Measurements from ENCODE around the gene POLR3E.
"Not testable (repeated sequence)": the region's sequence is repeated elsewhere in the genome, so short reads cannot be mapped to it uniquely, and the experiment has no call there.

Gene POLR3E

GRCh38 chr16:22368200-22368826 is 71.1 kb downstream of the POLR3E start:
- not testable (repeated sequence) for H3K27me3 ChIP-seq (ENCODE audit: insufficient read depth, low read length, poor library complexity); H3K56ac ChIP-seq (ENCODE audit: low read length); H3K27ac ChIP-seq (ENCODE audit: low read depth, low read length); H2BK5ac ChIP-seq (ENCODE audit: low read length); H3K4me1 ChIP-seq (ENCODE audit: control insufficient read depth, low read depth, low read length); H3K4ac ChIP-seq (ENCODE audit: low read depth, low read length); H2BK15ac ChIP-seq (replicated peaks; ENCODE audit: low read depth); H3K18ac ChIP-seq (ENCODE audit: low read length); H3K23ac ChIP-seq (ENCODE audit: low read length); H3K4me2 ChIP-seq (ENCODE audit: low read length); H4K8ac ChIP-seq (ENCODE audit: low read depth, low read length); H3K9ac ChIP-seq (ENCODE audit: low read length); H2BK120ac ChIP-seq (ENCODE audit: low read depth, low read length); H3K36me3 ChIP-seq (ENCODE audit: control insufficient read depth, insufficient read depth, low read length); H4K5ac ChIP-seq (ENCODE audit: low read length); H2AK5ac ChIP-seq (ENCODE audit: low read length); H3K4me3 ChIP-seq (ENCODE audit: low read length)
- no CpG with 5 or more reads among the region's 8 CpGs for WGBS (ENCODE audit: extremely low coverage, insufficient coverage, low lambda C conversion rate)
- peaks cover 18% of the 10 kb centered on the region for H3K79me1 ChIP-seq (ENCODE audit: low read length)
- peak; percentile 29 for DNase-seq
- H3K79me2 ChIP-seq (ENCODE audit: control insufficient read depth, insufficient read depth, low read length), result peaks cover 32% of the 10 kb centered on the region

GRCh38 chr16:22369221-22369811 is 72.1 kb downstream of the POLR3E start:
- Histone ChIP-seq H3K79me1 (ENCODE audit: low read length) (peaks cover 22% of the 10 kb centered on the region), H3K4ac (ENCODE audit: low read depth, low read length) (no peak overlapping the region), H3K9ac (ENCODE audit: low read length) (no peak overlapping the region), H3K27me3 (ENCODE audit: insufficient read depth, low read length, poor library complexity) (no peaks in the 10 kb centered on the region), H3K4me2 (ENCODE audit: low read length) (no peak overlapping the region), H2BK15ac (replicated peaks; ENCODE audit: low read depth) (no peak overlapping the region), H2AK5ac (ENCODE audit: low read length) (no peak overlapping the region), H4K8ac (ENCODE audit: low read depth, low read length) (no peak overlapping the region), H3K18ac (ENCODE audit: low read length) (no peak overlapping the region), H3K23ac (ENCODE audit: low read length) (no peak overlapping the region), H3K36me3 (ENCODE audit: control insufficient read depth, insufficient read depth, low read length) (peaks cover 2% of the 10 kb centered on the region), H2BK5ac (ENCODE audit: low read length) (no peak overlapping the region), H4K5ac (ENCODE audit: low read length) (no peak overlapping the region), H3K4me1 (ENCODE audit: control insufficient read depth, low read depth, low read length) (no peaks in the 10 kb centered on the region), H3K79me2 (ENCODE audit: control insufficient read depth, insufficient read depth, low read length) (peaks cover 35% of the 10 kb centered on the region), H3K56ac (ENCODE audit: low read length) (no peak overlapping the region), H2BK120ac (ENCODE audit: low read depth, low read length) (no peak overlapping the region), H3K27ac (ENCODE audit: low read depth, low read length) (no peak overlapping the region), H3K4me3 (ENCODE audit: low read length) (no peak overlapping the region)
- no peak for DNase-seq
- WGBS (ENCODE audit: extremely low coverage, insufficient coverage, low lambda C conversion rate), result no CpG with 5 or more reads among the region's 3 CpGs

- no CpG with 5 or more reads among the region's 2 CpGs for WGBS (ENCODE audit: extremely low coverage, insufficient coverage, low lambda C conversion rate)
- no peak overlapping the region for H3K18ac ChIP-seq (ENCODE audit: low read length)
Observed at GRCh38 chr16:22370038-22370820, 73.0 kb downstream of the POLR3E start.

GRCh38 chr16:22372882-22373661 is 75.9 kb downstream of the POLR3E start:
- Histone ChIP-seq H2BK5ac (ENCODE audit: low read length) (no peak overlapping the region), H3K4me1 (ENCODE audit: control insufficient read depth, low read depth, low read length) (no peaks in the 10 kb centered on the region), H4K8ac (ENCODE audit: low read depth, low read length) (no peak overlapping the region), H3K23ac (ENCODE audit: low read length) (no peak overlapping the region), H2BK120ac (ENCODE audit: low read depth, low read length) (no peak overlapping the region), H3K56ac (ENCODE audit: low read length) (peak overlapping the region; percentile 93), H2AK5ac (ENCODE audit: low read length) (no peak overlapping the region), H3K79me2 (ENCODE audit: control insufficient read depth, insufficient read depth, low read length) (peaks cover 23% of the 10 kb centered on the region), H3K27ac (ENCODE audit: low read depth, low read length) (no peak overlapping the region), H3K9ac (ENCODE audit: low read length) (peak overlapping the region; percentile 85), H2BK15ac (replicated peaks; ENCODE audit: low read depth) (no peak overlapping the region), H3K18ac (ENCODE audit: low read length) (no peak overlapping the region), H3K36me3 (ENCODE audit: control insufficient read depth, insufficient read depth, low read length) (no peaks in the 10 kb centered on the region), H3K4me2 (ENCODE audit: low read length) (peak overlapping the region; percentile 80), H3K27me3 (ENCODE audit: insufficient read depth, low read length, poor library complexity) (no peaks in the 10 kb centered on the region), H3K79me1 (ENCODE audit: low read length) (peaks cover 12% of the 10 kb centered on the region), H3K4ac (ENCODE audit: low read depth, low read length) (no peak overlapping the region), H4K5ac (ENCODE audit: low read length) (no peak overlapping the region), H3K4me3 (ENCODE audit: low read length) (peak overlapping the region; percentile 75)
- no peak for DNase-seq
- no CpG with 5 or more reads among the region's 14 CpGs for WGBS (ENCODE audit: extremely low coverage, insufficient coverage, low lambda C conversion rate)

More at GRCh38 chr16:22370038-22370820, 73.0 kb downstream of the POLR3E start:
- Histone ChIP-seq H3K36me3 (ENCODE audit: control insufficient read depth, insufficient read depth, low read length) (no peaks in the 10 kb centered on the region), H3K27ac (ENCODE audit: low read depth, low read length) (no peak overlapping the region), H3K4me1 (ENCODE audit: control insufficient read depth, low read depth, low read length) (no peaks in the 10 kb centered on the region), H3K27me3 (ENCODE audit: insufficient read depth, low read length, poor library complexity) (no peaks in the 10 kb centered on the region), H3K79me1 (ENCODE audit: low read length) (peaks cover 22% of the 10 kb centered on the region), H3K79me2 (ENCODE audit: control insufficient read depth, insufficient read depth, low read length) (peaks cover 35% of the 10 kb centered on the region), H4K5ac (ENCODE audit: low read length) (no peak overlapping the region), H2BK5ac (ENCODE audit: low read length) (no peak overlapping the region), H2BK120ac (ENCODE audit: low read depth, low read length) (no peak overlapping the region), H3K9ac (ENCODE audit: low read length) (no peak overlapping the region), H2BK15ac (replicated peaks; ENCODE audit: low read depth) (no peak overlapping the region), H3K4me3 (ENCODE audit: low read length) (no peak overlapping the region), H3K4me2 (ENCODE audit: low read length) (no peak overlapping the region), H3K4ac (ENCODE audit: low read depth, low read length) (no peak overlapping the region), H3K56ac (ENCODE audit: low read length) (no peak overlapping the region), H2AK5ac (ENCODE audit: low read length) (no peak overlapping the region), H4K8ac (ENCODE audit: low read depth, low read length) (no peak overlapping the region), H3K23ac (ENCODE audit: low read length) (no peak overlapping the region)
- DNase-seq, result no peak

GRCh38 chr16:22373662-22374310 is 76.6 kb downstream of the POLR3E start:
- WGBS (ENCODE audit: extremely low coverage, insufficient coverage, low lambda C conversion rate), result no CpG with 5 or more reads among the region's 51 CpGs
- H2BK5ac ChIP-seq (ENCODE audit: low read length), result no peak overlapping the region
- H3K9ac ChIP-seq (ENCODE audit: low read length), result peak overlapping the region; percentile 85
- peak overlapping the region; percentile 81 for H3K27ac ChIP-seq (ENCODE audit: low read depth, low read length)
- peak overlapping the region; percentile 93 for H3K56ac ChIP-seq (ENCODE audit: low read length)
- no peak overlapping the region for H2BK15ac ChIP-seq (replicated peaks; ENCODE audit: low read depth)
- peak overlapping the region; percentile 80 for H3K4me2 ChIP-seq (ENCODE audit: low read length)
- H3K27me3 ChIP-seq (ENCODE audit: insufficient read depth, low read length, poor library complexity), result no peaks in the 10 kb centered on the region
- H3K4me1 ChIP-seq (ENCODE audit: control insufficient read depth, low read depth, low read length), result no peaks in the 10 kb centered on the region
- no peak overlapping the region for H4K8ac ChIP-seq (ENCODE audit: low read depth, low read length)
- H3K23ac ChIP-seq (ENCODE audit: low read length), result peak overlapping the region; percentile 75
- H2BK120ac ChIP-seq (ENCODE audit: low read depth, low read length), result peak overlapping the region; percentile 49
- no peaks in the 10 kb centered on the region for H3K36me3 ChIP-seq (ENCODE audit: control insufficient read depth, insufficient read depth, low read length)
- peak overlapping the region; percentile 99 for H3K18ac ChIP-seq (ENCODE audit: low read length)
- H3K79me2 ChIP-seq (ENCODE audit: control insufficient read depth, insufficient read depth, low read length), result peaks cover 21% of the 10 kb centered on the region
- H3K4me3 ChIP-seq (ENCODE audit: low read length), result peak overlapping the region; percentile 75
- peaks cover 12% of the 10 kb centered on the region for H3K79me1 ChIP-seq (ENCODE audit: low read length)
- peak overlapping the region; percentile 96 for H3K4ac ChIP-seq (ENCODE audit: low read depth, low read length)
- no peak overlapping the region for H2AK5ac ChIP-seq (ENCODE audit: low read length)
- peak; percentile 44 for DNase-seq
- no peak overlapping the region for H4K5ac ChIP-seq (ENCODE audit: low read length)
